SK-N-MC (cell line): ENCODE measurements around the gene CELSR1.

Experiments
- EZH2 ChIP-seq: fragments of 200-600 bp; sonication (generic); IDR thresholded peaks from one replicate; pipeline ENCODE4 v1.6.1; 2017; ENCODE audit warnings: antibody characterized with exemption
- FOXP2 ChIP-seq: optimal IDR thresholded peaks from 2 replicates; pipeline ENCODE3; 2011; ENCODE audit warnings: mild to moderate bottlenecking, moderate library complexity; ENCODE audit not compliant: insufficient read depth; ENCODE audit errors: extremely low read length, control extremely low read depth
- POLR2AphosphoS5 ChIP-seq: IDR thresholded peaks from 2 replicates; pipeline ENCODE4 v1.6.1; 2012; ENCODE audit warnings: mild to moderate bottlenecking, low read depth, low read length, borderline replicate concordance

DNA sequence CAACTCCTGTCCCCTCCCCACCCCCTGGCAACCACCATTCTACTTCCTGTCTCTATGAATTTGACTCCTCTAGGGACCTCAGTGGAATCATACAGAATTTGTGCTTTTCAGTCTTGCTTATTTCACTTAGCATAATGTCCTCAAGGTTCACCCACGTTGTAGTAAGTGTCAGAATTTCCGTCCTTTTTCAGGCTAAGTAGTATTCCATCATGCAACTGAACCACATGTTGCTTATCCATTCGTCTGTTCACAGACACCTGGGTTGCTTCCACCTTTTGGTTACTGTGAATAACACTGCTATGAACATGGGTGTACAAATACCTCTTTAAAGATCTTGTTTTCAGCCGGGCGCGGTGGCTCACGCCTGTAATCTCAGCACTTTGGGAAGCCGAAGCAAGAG lies 16.5 kb downstream of the CELSR1 start:
- TF ChIP-seq POLR2AphosphoS5: no peak
- no peak for TF ChIP-seq EZH2
- TF ChIP-seq FOXP2: no peak
